Fibroblast of skin of left biceps (primary cell): ENCODE results near the gene FAIM.
"Not testable (repeated sequence)": the region's sequence is repeated elsewhere in the genome, so short reads cannot be mapped to it uniquely, and the experiment has no call there.

Experiments
- DNase-seq, 2 experiments: peaks; one replicate each; pipeline ENCODE4 v3.0.0-alpha.2; 2013; ENCODE audit warnings: low read depth in 2 of 2

Gene FAIM

GRCh38 chr3:138680974-138681373, 72.4 kb downstream of the FAIM start:
- not testable (repeated sequence) for DNase-seq

- no peak for DNase-seq
Measured at GRCh38 chr3:138681463-138682220, 73.1 kb downstream of the FAIM start.

- no peak for DNase-seq
Measured at GRCh38 chr3:138682648-138683047, 74.1 kb downstream of the FAIM start.
